Tibial nerve (tissue), 4 donors: ENCODE measurements around the gene FRAS1. TPM values are rescaled to one million over a fixed set of nuclear protein-coding genes. Genes with fewer than 3 reads are reported as not detected.

Source experiments
- DNase-seq, 2 donors: peaks; one replicate each; pipeline ENCODE4 v3.0.0-alpha.2; 2019; ENCODE audit warnings: low spot score in 2 of 2
- H3K27ac ChIP-seq, 4 donors: fragments of 200-600 bp; sonication (generic) in 3 of 4; one replicate each; pipeline ENCODE4 v1.5.1; 2017 to 2019; ENCODE audit warnings: mild to moderate bottlenecking in 1 of 4
- H3K27me3 ChIP-seq, 2 donors: fragments of 200-600 bp; sonication (generic) in 1 of 2; one replicate each; pipeline versions ENCODE4 v1.5.1 to v1.6.0; 2017 to 2019
- H3K36me3 ChIP-seq, 3 donors: fragments of 200-600 bp; sonication (generic); one replicate each; pipeline ENCODE4 v1.5.1; 2018 to 2019
- H3K4me1 ChIP-seq, 4 donors: fragments of 200-600 bp; sonication (generic) in 3 of 4; one replicate each; pipeline ENCODE4 v1.5.1; 2017 to 2019
- H3K4me3 ChIP-seq, 4 donors: fragments of 200-600 bp; sonication (generic) in 3 of 4; one replicate each; pipeline ENCODE4 v1.5.1; 2017 to 2019; ENCODE audit warnings: mild to moderate bottlenecking in 1 of 4, moderate library complexity in 1 of 4
- H3K9me3 ChIP-seq, 4 donors: fragments of 200-600 bp; sonication (generic) in 3 of 4; one replicate each; pipeline ENCODE4 v1.5.1; 2017 to 2019
- EP300 ChIP-seq, 2 donors: sonication (generic); formaldehyde crosslinking; IDR thresholded peaks; one replicate each; pipeline ENCODE4 v1.6.1; 2017; ENCODE audit warnings: antibody characterized with exemption in 2 of 2, mild to moderate bottlenecking in 1 of 2
- POLR2A ChIP-seq, 2 donors: fragments of 450-650 bp; IDR thresholded peaks; one replicate each; pipeline ENCODE4 v1.6.1; 2017; ENCODE audit warnings: antibody characterized with exemption in 2 of 2, mild to moderate bottlenecking in 2 of 2, moderate library complexity in 2 of 2
- WGBS, 2 donors: methylation state at CpG; one replicate each; pipeline ENCODE4 v1.1.5; 2018; 5-methylcytosine and 5-hydroxymethylcytosine counted together
- total RNA-seq, 4 donors: library from RNA; depleted of rRNA; stranded (reverse); fragments of >200 nt; gene quantifications; one replicate each; pipeline ENCODE4 v1.1.0, GENCODE V29; 2016
- TF ChIP-seq, protein P1 (sequence below), 5 experiments: fragments of 200-600 bp in 3 of 5; fragments of 450-650 bp in 2 of 5; sonication (generic) in 3 of 5; IDR thresholded peaks; one replicate each; pipeline ENCODE4 v1.5.1; 2016 to 2019; ENCODE audit warnings: antibody characterized with exemption in 5 of 5, mild to moderate bottlenecking in 3 of 5, moderate library complexity in 2 of 5

The FRAS1 gene
- total RNA-seq, 4 donors from 2014 or later, result 3.9 to 6.6 (median 5.1) TPM

GRCh38 chr4:78310007-78310739, 253.1 kb downstream of the FRAS1 start:
- Histone ChIP-seq H3K27me3 (no peaks in the 10 kb centered on the region), H3K4me3 (no peak overlapping the region), H3K36me3 (peaks cover 0 to 10% (median 0%) of the 10 kb centered on the region in 3 donors), H3K9me3 (no peaks in the 10 kb centered on the region), H3K27ac (no peak overlapping the region), H3K4me1 (no peaks in the 10 kb centered on the region)
- TF ChIP-seq POLR2A (IDR thresholded peaks at IDR 0.05), result no peak
- no peak for TF ChIP-seq EP300 (IDR thresholded peaks at IDR 0.05)
- TF ChIP-seq, protein P1, sequence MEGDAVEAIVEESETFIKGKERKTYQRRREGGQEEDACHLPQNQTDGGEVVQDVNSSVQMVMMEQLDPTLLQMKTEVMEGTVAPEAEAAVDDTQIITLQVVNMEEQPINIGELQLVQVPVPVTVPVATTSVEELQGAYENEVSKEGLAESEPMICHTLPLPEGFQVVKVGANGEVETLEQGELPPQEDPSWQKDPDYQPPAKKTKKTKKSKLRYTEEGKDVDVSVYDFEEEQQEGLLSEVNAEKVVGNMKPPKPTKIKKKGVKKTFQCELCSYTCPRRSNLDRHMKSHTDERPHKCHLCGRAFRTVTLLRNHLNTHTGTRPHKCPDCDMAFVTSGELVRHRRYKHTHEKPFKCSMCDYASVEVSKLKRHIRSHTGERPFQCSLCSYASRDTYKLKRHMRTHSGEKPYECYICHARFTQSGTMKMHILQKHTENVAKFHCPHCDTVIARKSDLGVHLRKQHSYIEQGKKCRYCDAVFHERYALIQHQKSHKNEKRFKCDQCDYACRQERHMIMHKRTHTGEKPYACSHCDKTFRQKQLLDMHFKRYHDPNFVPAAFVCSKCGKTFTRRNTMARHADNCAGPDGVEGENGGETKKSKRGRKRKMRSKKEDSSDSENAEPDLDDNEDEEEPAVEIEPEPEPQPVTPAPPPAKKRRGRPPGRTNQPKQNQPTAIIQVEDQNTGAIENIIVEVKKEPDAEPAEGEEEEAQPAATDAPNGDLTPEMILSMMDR (IDR thresholded peaks at IDR 0.05), result no peak
- 71 to 77% methylated on average over 6 of the region's 6 CpGs for WGBS, 2 donors
- no peak for DNase-seq

GRCh38 chr4:78310740-78311115, 253.6 kb downstream of the FRAS1 start:
- TF ChIP-seq, protein P1 (IDR thresholded peaks at IDR 0.05), result no peak
- no peak for TF ChIP-seq POLR2A (IDR thresholded peaks at IDR 0.05)
- Histone ChIP-seq H3K36me3 (peaks cover 0 to 10% (median 0%) of the 10 kb centered on the region in 3 donors), H3K27ac (no peak overlapping the region), H3K9me3 (no peaks in the 10 kb centered on the region), H3K4me3 (no peak overlapping the region), H3K27me3 (no peaks in the 10 kb centered on the region), H3K4me1 (no peaks in the 10 kb centered on the region)
- 76 to 90% methylated on average over 6 of the region's 6 CpGs for WGBS, 2 donors
- no peak for DNase-seq

DNA sequence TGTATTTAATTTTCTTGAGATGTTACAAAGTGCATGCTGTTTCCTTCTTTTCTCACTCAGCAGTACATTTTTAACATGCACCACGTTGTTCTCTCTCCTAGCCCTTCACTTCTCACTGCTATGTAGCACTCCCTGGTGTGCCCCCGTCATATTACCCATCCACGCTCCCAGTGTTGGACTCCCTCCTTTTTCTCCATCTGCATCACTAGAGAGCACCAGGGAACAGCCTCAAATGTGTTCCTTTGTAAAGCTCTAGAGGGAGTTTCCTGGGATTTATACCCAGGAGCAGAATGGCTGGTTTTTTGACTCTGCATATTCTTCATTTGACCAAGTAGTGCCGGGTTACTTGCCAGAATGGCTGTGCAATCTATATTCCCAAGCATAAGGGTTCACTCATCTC, 254.2 kb downstream of the FRAS1 start:
- H3K27ac ChIP-seq, result no peak overlapping the region
- no peaks in the 10 kb centered on the region for H3K9me3 ChIP-seq
- no peak for DNase-seq
- H3K4me3 ChIP-seq, result no peak overlapping the region
- no peak for TF ChIP-seq EP300 (IDR thresholded peaks at IDR 0.05)
- TF ChIP-seq, protein P1 (IDR thresholded peaks at IDR 0.05), result no peak
- TF ChIP-seq POLR2A (IDR thresholded peaks at IDR 0.05), result no peak
- H3K4me1 ChIP-seq, result no peaks in the 10 kb centered on the region
- peaks cover 0 to 10% (median 0%) of the 10 kb centered on the region in 3 donors for H3K36me3 ChIP-seq
- no peaks in the 10 kb centered on the region for H3K27me3 ChIP-seq
- WGBS, 2 donors, result 72 to 76% methylated on average over 4 of the region's 4 CpGs

DNA sequence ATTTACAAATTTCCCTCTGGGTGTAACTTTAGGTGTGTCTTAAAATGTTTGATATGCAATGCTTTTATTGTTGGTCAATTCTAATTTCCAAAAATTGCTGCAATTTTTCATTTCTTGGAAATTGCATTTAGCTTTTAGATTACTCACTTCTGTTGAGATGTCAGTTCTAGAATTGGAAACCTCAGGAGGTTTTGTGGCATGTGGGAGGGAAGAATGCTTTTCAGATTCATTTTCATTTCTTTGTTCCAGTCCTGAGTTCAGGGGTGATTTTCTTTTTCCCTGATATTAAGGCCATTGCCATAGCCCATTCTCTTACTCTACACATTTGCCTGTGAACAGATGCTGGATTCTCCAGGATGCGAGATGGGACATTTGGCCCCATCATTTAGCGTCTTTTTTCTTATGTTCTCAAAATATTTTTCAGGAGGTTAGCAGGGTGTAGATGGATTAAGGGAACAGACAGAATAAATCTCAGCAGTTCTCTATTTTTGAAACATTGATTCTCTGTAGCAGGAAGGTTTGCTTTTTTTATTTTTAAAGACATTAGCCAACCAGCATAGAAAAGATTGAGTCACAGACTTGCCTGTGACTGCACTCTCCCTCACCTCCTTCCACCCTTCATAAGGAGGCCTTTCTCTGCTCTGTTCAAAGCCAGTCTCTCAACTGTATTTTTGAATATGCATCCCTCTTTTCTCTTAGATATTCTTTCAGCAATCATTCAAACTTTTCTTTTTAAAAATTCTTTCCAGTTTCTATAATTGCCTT, 256.0 kb downstream of the FRAS1 start:
- no peak overlapping the region for H3K4me3 ChIP-seq
- WGBS, 2 donors, result 93 to 97% methylated on average over 2 of the region's 2 CpGs
- H3K27ac ChIP-seq, result no peak overlapping the region
- H3K27me3 ChIP-seq, result no peaks in the 10 kb centered on the region
- no peak for DNase-seq
- H3K9me3 ChIP-seq, result no peaks in the 10 kb centered on the region
- no peak for TF ChIP-seq EP300 (IDR thresholded peaks at IDR 0.05)
- TF ChIP-seq POLR2A (IDR thresholded peaks at IDR 0.05), result no peak
- H3K4me1 ChIP-seq, result no peaks in the 10 kb centered on the region
- peaks cover 0 to 12% (median 0%) of the 10 kb centered on the region in 3 donors for H3K36me3 ChIP-seq

DNA sequence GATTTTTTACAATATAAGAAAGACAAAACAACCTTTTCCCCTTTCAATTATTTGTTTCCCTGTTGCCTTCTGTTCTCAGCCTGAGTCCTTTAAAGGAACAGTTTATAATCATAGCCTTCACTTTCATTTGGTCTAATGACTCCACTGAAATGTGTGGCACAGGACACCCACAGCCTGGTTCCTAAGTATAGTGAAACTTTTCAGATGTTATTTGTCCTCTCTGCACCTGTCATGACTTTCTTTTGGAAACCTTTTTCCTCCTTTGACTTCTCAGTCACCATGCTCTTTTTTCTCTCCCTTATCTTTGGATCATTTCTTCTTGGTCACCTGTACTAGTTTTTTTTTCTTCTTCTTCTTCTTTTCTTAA, 256.6 kb downstream of the FRAS1 start:
- peaks cover 0 to 6% (median 0%) of the 10 kb centered on the region in 3 donors for H3K36me3 ChIP-seq
- H3K27ac ChIP-seq, result no peak overlapping the region
- no peaks in the 10 kb centered on the region for H3K4me1 ChIP-seq
- H3K9me3 ChIP-seq, result no peaks in the 10 kb centered on the region
- H3K27me3 ChIP-seq, result no peaks in the 10 kb centered on the region
- H3K4me3 ChIP-seq, result no peak overlapping the region
- no peak for DNase-seq
- TF ChIP-seq, protein P1 (IDR thresholded peaks at IDR 0.05), result no peak
- TF ChIP-seq POLR2A (IDR thresholded peaks at IDR 0.05) (no peak), EP300 (IDR thresholded peaks at IDR 0.05) (no peak)
